Left renal cortex interstitium (tissue), 4 donors: Measurements from ENCODE around the gene DNALI1. TPM values are rescaled to one million over a fixed set of nuclear protein-coding genes. Genes with fewer than 3 reads are reported as not detected.
"Not testable (repeated sequence)": the region's sequence is repeated elsewhere in the genome, so short reads cannot be mapped to it uniquely, and the experiment has no call there.

ENCODE experiments used
- DNase-seq, 4 donors: peaks; one replicate each; pipeline ENCODE4 v3.0.0-alpha.2; 2013; ENCODE audit warnings: low read depth in 4 of 4, low spot score in 2 of 4, missing footprints in 1 of 4
- polyA plus RNA-seq, 4 donors: library from polyadenylated mRNA; unstranded; fragments of 120-200 nt; gene quantifications; one replicate each; pipeline ENCODE4 v1.2.1, GENCODE V29; 2013; ENCODE audit not compliant: insufficient read length in 4 of 4

DNALI1 gene
- polyA plus RNA-seq, 4 donors, result 61.7 to 76.1 (median 65.6) TPM

GRCh38 chr1:37553927-37554808 lies 2.6 kb upstream of the DNALI1 start, which contains the start of gene SNIP1:
Gene SNIP1 (minus strand): TSS chr1:37554293. CDS start chr1:37554229, 64 bp downstream.
- DNase-seq, result peak; percentile 69 to 91 (median 80)

- DNase-seq, result no peak
These were observed 662 bp downstream of the DNALI1 start for GRCh38 chr1:37557402-37557801.

- no peak for DNase-seq
These were observed 1.7 kb downstream of the DNALI1 start for GRCh38 chr1:37558411-37558810.

GRCh38 chr1:37559080-37559479 lies 2.3 kb downstream of the DNALI1 start:
- no peak for DNase-seq

GRCh38 chr1:37559957-37560379 lies 3.2 kb downstream of the DNALI1 start:
- DNase-seq, result not testable (repeated sequence)

DNA sequence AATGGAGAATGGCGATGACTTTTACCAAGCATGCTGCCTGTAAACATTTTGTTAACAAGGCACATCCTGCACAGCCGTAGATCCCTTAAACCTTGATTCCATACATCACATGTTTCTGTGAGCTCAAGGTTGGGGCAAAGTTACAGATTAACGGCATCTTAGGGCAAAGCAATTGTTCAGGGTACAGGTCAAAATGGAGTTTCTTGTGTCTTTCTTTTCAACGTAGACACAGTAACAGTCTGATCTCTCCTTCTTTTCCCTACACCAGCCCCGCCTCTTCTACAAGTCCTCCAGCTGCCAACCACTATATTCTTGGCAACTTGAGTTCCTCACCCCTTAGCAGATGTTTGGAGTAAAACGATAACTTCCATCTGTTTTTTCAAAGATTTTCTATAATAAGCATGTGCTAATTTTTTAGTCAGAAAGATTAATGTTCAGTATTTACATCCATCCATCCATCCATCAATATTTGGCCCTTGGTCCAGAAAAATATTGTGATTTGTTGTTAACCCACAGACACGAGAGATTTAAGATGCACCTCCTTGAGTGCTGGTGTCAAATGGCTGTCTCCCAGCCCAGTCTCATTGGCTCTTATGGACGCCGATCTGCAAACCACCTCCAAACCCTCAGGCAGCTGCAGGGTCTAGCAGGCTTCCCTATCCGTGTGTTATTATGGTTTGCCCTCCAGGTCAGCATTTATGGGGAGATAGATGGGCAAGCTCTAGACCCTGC lies 3.8 kb downstream of the DNALI1 start:
- DNase-seq, result no peak

GRCh38 chr1:37561133-37562132 lies 4.7 kb downstream of the DNALI1 start:
- no peak for DNase-seq

DNA sequence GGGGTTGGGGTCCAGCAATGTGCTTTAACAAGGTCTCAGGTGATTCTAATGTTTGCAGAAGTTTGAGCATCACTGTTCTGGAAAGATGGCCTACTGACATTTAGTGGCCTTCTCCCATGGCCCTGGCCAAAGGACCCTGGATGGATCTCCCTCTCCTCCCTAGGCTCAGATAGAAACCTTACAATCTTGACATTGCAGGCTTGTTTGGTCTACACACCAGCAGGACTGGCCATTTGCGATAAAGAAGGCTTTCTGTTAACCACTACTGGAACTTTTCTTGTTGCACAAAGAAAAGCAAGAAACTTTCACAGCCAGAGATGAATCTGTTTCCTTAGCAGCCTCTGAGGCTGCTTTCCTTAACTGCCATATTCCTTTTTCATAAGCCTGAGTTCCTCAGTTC lies 6.2 kb downstream of the DNALI1 start:
- DNase-seq, result no peak

- no peak for DNase-seq
These were observed 8.2 kb downstream of the DNALI1 start for GRCh38 chr1:37564892-37565291.

DNA sequence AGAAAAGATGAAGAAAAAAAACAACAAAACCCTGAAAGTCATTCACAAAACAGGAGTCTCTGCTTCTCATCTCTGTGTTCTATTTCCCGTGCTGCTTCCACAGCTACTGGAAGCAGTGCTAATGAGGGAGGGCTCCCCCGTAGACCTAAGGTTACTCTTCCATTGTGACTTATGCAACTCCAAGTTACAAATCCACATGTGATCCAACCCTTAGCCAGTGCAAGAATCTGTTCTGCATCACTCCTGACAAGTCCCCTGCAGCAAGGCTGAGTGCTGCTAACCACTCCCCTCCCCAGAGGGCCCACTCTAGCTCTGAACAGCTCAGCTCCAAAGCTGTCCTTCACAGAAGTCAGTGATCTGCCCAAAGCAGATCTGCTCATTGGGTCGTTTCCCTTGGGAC lies 10.3 kb downstream of the DNALI1 start:
- DNase-seq, result no peak

- no peak for DNase-seq
These were observed 14.0 kb downstream of the DNALI1 start for GRCh38 chr1:37570528-37571334.

- DNase-seq, result no peak
These were observed 18.2 kb downstream of the DNALI1 start for GRCh38 chr1:37574834-37575480.

DNA sequence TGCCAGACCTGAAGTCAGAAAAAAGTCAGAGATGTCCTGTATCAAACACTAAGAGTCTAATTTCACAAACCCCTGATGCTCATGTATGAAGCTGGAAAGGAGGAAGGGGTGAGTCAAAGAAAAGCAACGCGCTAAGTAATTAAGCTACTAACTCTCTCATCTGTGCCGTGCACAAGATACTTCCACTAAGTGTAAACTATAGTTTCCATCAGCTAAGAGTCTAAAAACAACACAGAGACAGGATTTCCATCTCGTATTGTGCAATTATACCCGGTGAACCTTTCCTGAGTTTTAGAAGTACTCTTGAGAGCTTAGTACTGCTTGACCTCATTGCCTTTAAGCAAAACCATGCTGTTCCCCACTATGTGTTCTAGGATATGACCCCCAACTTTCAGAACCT lies 19.0 kb downstream of the DNALI1 start:
- no peak for DNase-seq

DNA sequence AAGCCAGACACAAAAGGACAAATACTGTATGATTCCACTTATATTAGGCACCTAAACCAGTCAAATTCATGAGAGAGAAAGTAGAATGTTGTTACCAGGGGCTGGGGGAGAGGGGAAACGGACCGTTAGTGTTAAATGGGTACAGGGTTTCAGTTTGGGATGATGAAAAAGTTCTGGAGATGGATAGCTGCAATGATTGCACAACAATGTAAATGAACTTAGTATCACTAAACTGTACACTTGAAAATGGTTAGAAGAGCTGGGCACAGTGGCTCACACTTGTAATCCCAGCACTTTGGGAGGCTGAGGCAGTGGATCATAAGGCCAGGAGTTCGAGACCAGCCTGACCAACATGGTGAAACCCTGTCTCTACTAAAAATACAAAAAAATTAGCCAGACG lies 27.8 kb downstream of the DNALI1 start:
- DNase-seq, result not testable (repeated sequence)

DNA sequence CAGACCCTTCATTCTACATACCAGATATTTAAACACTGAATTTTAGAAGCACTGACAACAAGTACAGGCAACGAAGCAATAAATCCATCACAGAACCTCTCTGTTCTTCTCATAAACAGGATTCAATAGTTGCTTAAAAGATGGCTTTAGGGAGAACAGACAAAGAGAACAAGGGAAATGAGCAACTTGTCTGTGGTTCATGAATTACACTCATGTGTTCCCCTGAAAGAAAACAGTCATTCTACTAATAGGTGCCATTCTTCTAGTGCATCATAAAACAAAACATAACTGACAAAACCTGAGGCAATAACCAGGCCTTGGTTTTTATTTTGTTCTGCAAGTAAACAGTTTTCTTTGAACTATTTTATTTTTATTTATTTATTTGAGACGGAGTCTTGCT lies 32.2 kb downstream of the DNALI1 start:
- DNase-seq, result no peak

GRCh38 chr1:37593726-37594125 lies 37.0 kb downstream of the DNALI1 start:
- no peak for DNase-seq

GRCh38 chr1:37595440-37596181 lies 38.9 kb downstream of the DNALI1 start, which contains the start of gene GNL2:
Gene GNL2 (minus strand): TSS chr1:37595937. CDS start chr1:37595822, 115 bp downstream.
- peak; percentile 88 to 96 (median 90) for DNase-seq

DNA sequence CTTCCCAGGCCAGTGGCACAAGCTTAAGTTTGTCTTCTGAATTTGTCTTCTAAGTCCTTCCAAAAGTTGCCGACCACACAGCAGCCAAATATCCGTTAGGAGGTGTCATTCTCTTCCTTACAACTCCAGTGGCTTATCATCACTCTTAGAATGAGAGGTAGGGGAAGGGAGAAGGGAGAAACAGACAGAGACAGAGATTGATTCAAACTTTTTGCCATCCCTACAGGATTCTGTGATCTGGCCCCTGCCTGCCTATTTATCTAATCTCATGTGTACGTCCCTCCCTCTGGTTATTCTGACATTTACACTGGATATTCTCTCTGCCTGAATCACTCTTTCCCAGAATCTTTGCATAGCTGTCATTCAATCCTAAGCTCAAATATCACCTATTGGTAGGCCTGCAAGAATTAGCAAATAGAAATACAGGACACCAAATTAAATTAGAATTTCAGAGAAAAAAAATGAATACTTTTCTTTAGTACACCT lies 39.5 kb downstream of the DNALI1 start:
- no peak for DNase-seq
